GM12891 (cell line): ENCODE results near the gene FBXL17.

Experiments used
- DNase-seq: peaks from one replicate; pipeline ENCODE4 v3.0.0; 2011; ENCODE audit warnings: low spot score; ENCODE audit not compliant: insufficient read length
- FAIRE-seq: peaks from 2 replicates; lab custom pipeline; 2011; peaks lifted over from hg19 to GRCh38; lab: Jason Lieb, UNC
- PAX5 ChIP-seq: IDR thresholded peaks from 2 replicates; pipeline ENCODE4 v1.6.1; 2011; ENCODE audit warnings: low read length, moderate library complexity, mild to moderate bottlenecking; ENCODE audit not compliant: insufficient read depth, severe bottlenecking
- POLR2A ChIP-seq: IDR thresholded peaks from 2 replicates; pipeline ENCODE4 v1.6.1; 2011; ENCODE audit warnings: low read depth, low read length, control low read depth
- POLR2AphosphoS5 ChIP-seq: IDR thresholded peaks from 2 replicates; pipeline ENCODE4 v1.6.1; 2011; ENCODE audit warnings: low read depth, low read length, control low read depth
- POU2F2 ChIP-seq: IDR thresholded peaks from 2 replicates; pipeline ENCODE4 v1.6.1; 2011; ENCODE audit warnings: low read depth, mild to moderate bottlenecking, control low read depth, low read length, moderate library complexity
- SPI1 ChIP-seq: IDR thresholded peaks from 2 replicates; pipeline ENCODE4 v1.6.1; 2011; ENCODE audit warnings: low read depth, low read length, control low read depth
- TAF1 ChIP-seq: IDR thresholded peaks from 2 replicates; pipeline ENCODE4 v1.6.1; 2011; ENCODE audit warnings: low read depth, low read length, control low read depth

Gene FBXL17

DNA sequence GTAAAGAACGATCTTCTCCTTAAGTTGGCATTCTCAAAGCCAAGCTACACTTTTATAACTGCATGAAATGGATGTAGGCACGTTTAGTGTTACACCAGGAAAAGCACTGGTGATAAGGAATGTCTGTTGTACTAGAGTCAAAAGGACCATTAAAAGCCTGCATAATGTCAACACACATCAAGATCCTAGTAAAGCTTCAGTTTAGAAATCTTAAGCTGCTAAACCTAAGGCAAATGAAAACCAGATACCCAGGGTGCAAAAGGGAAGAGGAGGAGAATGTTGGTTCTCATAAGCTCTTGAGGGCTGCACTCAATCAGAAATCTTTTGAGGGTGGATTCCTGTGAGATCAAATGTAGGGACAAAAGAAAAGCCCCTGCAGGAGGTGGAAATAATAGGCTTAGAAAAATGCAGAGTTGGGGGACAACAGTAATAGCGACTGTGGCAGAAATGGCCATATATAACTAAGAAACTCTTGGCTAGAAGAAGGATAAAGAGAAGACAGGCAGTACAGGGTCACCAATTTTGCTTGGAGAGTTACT is 148.2 kb downstream of the FBXL17 start:
- no peak for DNase-seq
- peak; percentile 28 for FAIRE-seq
- no peak for TF ChIP-seq PAX5
- TF ChIP-seq POU2F2, result no peak
- no peak for TF ChIP-seq TAF1
- no peak for TF ChIP-seq SPI1
- TF ChIP-seq POLR2AphosphoS5, result no peak
- no peak for TF ChIP-seq POLR2A

- DNase-seq, result no peak
- no peak for FAIRE-seq
- no peak for TF ChIP-seq POLR2A
- TF ChIP-seq SPI1, result no peak
- TF ChIP-seq POU2F2, result no peak
- no peak for TF ChIP-seq POLR2AphosphoS5
- no peak for TF ChIP-seq TAF1
- no peak for TF ChIP-seq PAX5
Measured at GRCh38 chr5:108232805-108233204, 149.1 kb downstream of the FBXL17 start.

DNA sequence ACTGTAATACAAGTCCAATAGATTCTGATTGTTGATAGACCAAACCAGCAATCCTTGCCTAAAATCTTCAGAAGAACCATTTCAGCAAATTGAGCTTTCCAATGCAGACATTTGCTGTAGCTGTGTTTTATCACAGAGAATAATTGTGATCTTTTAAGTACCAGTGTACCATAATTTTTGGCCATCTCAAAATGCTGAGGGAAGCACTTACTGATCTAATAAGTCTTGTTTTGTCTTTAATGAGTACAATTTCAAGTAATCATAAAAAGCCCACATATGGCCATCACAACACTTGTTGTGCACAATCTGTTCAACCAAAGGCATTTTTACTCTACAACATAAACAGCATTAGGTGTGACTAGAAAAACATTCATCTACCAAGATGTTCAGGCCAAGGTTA is 159.9 kb downstream of the FBXL17 start:
- FAIRE-seq, result no peak
- DNase-seq, result no peak
- TF ChIP-seq POLR2AphosphoS5 (no peak), POLR2A (no peak), POU2F2 (no peak), SPI1 (no peak), TAF1 (no peak), PAX5 (no peak)

GRCh38 chr5:108220834-108221233 is 161.1 kb downstream of the FBXL17 start:
- TF ChIP-seq SPI1 (no peak), PAX5 (no peak), POLR2A (no peak), TAF1 (no peak), POLR2AphosphoS5 (no peak), POU2F2 (no peak)
- FAIRE-seq, result no peak

DNA sequence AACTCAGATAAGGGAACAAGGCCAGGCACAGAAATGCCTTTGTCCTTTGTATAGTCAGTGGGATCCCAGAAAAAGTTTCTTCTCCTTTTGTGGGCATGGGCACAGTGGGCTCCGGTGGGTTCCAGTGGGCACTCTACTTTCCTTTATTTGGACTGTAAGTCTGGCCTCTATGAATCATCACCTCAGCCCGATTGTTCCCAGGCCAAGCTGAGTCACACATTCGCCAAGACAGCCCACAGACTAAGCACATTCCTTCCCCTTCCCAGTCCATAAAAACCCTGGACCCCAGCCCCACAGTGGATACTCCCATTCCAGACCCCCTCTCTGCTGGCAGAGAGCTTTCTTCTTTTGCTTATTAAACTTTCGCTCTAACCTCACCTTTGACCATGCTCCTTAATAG is 165.0 kb downstream of the FBXL17 start:
- FAIRE-seq (no peak), DNase-seq (no peak)
- TF ChIP-seq PAX5 (no peak), POU2F2 (no peak), TAF1 (no peak), SPI1 (no peak), POLR2AphosphoS5 (no peak), POLR2A (no peak)

More at GRCh38 chr5:108220834-108221233, 161.1 kb downstream of the FBXL17 start:
- DNase-seq, result no peak

GRCh38 chr5:108214857-108215256 is 167.0 kb downstream of the FBXL17 start:
- DNase-seq (no peak), FAIRE-seq (no peak)
- no peak for TF ChIP-seq POLR2A
- no peak for TF ChIP-seq POLR2AphosphoS5
- no peak for TF ChIP-seq SPI1
- TF ChIP-seq TAF1, result no peak
- TF ChIP-seq POU2F2, result no peak
- TF ChIP-seq PAX5, result no peak

DNA sequence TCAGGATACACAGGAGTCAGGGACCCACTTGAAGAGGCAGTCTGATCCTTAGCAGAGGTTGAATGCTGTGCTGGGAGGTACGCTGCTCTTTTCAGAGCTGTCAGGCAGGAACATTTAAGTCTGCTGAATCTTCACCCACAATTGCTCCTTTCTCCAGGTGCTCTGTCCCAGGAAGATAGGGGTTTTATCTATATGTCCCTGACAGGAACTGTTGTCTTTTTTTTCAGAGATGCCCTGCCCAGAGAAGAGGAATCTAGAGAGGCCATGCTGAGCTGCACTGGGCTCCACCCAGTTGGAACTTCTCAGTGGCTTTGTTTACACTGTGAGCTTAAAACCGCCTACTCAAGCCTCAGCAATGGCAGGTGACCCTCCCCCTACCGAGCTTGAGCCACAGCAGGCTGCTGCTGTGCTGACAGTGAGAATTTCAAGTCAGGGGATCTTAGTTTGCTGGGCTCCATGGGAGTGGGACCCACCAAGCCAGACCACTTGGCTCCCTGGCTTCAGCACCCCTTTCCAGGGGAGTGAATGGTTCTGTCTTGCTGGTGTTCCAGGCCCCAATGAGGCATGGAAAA is 169.0 kb downstream of the FBXL17 start:
- DNase-seq (no peak), FAIRE-seq (no peak)
- no peak for TF ChIP-seq POLR2AphosphoS5
- no peak for TF ChIP-seq TAF1
- no peak for TF ChIP-seq POLR2A
- no peak for TF ChIP-seq SPI1
- no peak for TF ChIP-seq PAX5
- TF ChIP-seq POU2F2, result no peak

DNA sequence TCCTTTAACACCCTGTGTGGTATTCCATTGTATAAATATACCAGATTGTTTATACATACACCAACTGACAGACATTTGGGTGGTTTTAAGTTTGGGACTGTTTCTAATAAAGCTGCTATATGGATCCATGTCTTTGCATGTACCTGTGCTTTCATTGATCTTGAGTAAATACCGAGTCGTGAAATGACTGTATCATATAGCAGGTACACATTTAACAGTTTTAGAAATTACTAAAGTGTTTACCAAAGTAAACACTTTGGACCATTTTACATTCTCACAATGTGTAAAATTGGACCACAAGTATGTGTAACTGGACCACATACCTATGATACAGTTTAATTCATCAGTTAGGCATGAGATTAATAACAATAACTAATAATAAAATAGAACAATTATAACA is 175.2 kb downstream of the FBXL17 start:
- TF ChIP-seq SPI1 (no peak), POLR2A (no peak), PAX5 (no peak), POU2F2 (no peak), TAF1 (no peak), POLR2AphosphoS5 (no peak)
- no peak for FAIRE-seq

DNA sequence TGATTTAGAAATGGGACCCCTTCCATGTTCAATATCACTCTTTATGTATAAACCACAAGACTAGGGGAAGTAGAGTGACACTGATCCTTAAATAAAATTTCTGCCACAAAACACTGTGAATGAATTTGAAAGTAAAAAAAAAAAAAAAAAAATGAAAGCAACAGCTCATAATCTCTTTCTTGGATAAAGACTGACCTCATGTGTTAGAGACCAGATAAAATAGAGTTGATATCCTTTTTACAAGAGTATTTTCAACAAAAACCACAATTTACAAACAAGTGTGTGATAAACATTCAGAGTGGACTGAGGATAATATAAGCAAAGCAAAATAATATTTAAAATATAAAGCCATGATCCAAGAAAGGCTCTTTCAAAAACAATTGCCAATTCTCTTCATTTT is 180.2 kb downstream of the FBXL17 start:
- DNase-seq (no peak), FAIRE-seq (no peak)
- no peak for TF ChIP-seq POLR2AphosphoS5
- no peak for TF ChIP-seq TAF1
- no peak for TF ChIP-seq PAX5
- no peak for TF ChIP-seq POLR2A
- no peak for TF ChIP-seq POU2F2
- TF ChIP-seq SPI1, result no peak

More for the DNA sequence above, 175.2 kb downstream of the FBXL17 start:
- DNase-seq, result no peak

- FAIRE-seq (peak; percentile 35), DNase-seq (no peak)
- TF ChIP-seq POU2F2 (no peak), TAF1 (no peak), POLR2AphosphoS5 (no peak), POLR2A (no peak), PAX5 (no peak), SPI1 (no peak)
Measured at GRCh38 chr5:108196276-108196675, 185.6 kb downstream of the FBXL17 start.

DNA sequence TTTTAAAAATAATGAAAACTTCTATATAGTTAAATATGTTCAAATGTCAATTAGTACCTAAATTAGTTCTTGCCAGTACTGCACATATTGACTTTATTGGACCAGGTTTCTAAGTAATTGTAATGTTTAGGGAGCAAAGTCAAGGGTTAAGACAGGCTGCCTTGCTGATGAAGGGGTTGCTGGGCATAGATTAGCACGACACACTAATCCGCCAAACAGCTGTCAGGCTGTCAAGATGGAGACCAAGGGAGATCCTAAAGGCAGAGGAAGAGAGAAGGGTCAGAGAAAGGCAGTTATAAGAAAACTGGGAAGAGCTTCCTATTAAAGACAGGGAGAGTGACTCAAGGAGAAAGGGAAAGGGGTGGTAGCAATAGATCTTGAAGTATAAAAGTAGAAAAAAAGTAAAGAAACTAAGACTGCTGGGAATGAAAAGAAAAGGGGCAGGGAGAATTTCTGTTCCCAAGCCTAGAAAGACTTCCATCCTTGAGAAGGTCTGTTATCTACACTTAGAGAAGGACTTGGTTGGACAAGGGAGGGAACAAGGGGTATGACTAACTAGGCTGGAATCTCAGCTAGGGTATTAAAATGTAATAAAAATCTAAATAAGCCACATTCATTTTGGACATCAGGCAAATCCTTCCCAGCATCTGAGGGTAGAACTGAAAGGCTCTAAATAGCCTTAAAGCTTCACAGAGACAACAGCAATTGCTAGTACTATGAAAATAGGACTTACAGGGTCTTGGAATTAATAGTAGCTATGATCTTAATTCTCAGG is 188.7 kb downstream of the FBXL17 start:
- no peak for TF ChIP-seq SPI1
- FAIRE-seq (no peak), DNase-seq (no peak)
